Measurements from ENCODE around the gene DYNLL1.

DYNLL1 gene

DNA sequence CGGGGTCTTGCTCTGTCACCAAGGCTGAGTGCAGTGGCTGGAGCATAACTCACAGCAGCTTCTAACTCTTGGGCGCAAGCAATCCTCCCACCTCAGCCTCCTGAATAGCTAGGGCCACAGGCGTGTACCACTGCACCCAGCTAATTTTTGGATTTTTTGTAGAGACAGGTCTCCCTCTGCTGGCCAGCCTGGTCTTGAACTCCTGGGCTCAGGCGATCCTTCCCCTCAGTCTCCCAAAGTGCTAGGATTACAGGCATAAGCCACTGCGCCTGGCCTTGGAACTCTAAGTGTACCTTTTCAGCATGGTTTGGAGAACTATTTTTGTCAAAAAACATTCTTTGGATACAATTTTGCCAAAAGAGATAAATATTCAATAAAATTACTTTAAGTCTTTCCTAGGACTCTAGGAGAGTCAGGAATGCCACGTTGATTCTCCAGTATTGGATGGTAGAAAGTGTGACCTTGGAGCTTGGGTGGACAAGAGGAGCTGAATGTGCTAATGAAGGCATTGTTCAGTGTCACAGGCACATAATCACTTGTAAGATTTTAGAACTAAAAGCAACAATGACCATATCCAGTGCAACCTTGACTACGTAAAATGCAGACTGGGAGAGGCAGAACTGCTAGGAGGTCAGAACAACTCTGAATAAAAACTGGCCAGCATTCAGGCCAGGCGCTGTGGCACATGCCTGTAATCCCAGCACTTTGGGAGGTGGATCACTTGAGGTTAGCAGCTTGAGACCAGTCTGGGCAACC lies 29.2 kb upstream of the DYNLL1 start:
- intact Hi-C loops (cut with DNase I; ENCODE audit: low total_unique reads): no loop called here
- no peak for DNase-seq
- peaks cover 38 to 53% (median 40%) of the 10 kb centered on the region in 3 donors for H3K36me3 ChIP-seq

DNA sequence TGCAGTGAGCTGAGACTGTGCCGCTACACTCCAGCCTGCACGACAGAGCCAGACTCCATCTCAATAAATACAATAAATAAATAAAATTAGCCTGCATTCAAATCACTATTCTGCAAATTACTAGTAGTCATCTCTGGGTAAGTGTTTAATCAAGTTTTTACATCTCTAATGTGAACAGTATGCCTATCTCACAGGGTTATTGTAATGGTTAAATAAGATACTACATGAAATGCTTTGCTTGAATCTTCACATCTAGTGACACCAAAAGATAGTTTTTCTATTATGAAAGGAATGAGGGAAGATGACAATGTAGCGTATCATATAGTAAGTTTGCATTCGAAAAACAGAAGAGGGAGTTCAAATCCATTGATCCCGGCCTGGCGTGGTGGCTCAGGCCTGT lies 28.5 kb upstream of the DYNLL1 start:
- Histone ChIP-seq H3K27ac (no peak overlapping the region), H3K4me1 (peaks cover 0 to 39% (median 19%) of the 10 kb centered on the region in 4 donors), H3K36me3 (peaks cover 31 to 46% (median 33%) of the 10 kb centered on the region in 3 donors), H3K4me3 (no peak overlapping the region), H3K27me3 (no peaks in the 10 kb centered on the region), H3K9me3 (no peaks in the 10 kb centered on the region)
- no peak for DNase-seq
- intact Hi-C loops (cut with DNase I; ENCODE audit: low total_unique reads): no loop called here
- TF ChIP-seq, protein P1, sequence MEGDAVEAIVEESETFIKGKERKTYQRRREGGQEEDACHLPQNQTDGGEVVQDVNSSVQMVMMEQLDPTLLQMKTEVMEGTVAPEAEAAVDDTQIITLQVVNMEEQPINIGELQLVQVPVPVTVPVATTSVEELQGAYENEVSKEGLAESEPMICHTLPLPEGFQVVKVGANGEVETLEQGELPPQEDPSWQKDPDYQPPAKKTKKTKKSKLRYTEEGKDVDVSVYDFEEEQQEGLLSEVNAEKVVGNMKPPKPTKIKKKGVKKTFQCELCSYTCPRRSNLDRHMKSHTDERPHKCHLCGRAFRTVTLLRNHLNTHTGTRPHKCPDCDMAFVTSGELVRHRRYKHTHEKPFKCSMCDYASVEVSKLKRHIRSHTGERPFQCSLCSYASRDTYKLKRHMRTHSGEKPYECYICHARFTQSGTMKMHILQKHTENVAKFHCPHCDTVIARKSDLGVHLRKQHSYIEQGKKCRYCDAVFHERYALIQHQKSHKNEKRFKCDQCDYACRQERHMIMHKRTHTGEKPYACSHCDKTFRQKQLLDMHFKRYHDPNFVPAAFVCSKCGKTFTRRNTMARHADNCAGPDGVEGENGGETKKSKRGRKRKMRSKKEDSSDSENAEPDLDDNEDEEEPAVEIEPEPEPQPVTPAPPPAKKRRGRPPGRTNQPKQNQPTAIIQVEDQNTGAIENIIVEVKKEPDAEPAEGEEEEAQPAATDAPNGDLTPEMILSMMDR (IDR thresholded peaks at IDR 0.05): no peak

More for the DNA sequence above, 29.2 kb upstream of the DYNLL1 start:
- no peaks in the 10 kb centered on the region for H3K9me3 ChIP-seq
- H3K4me1 ChIP-seq: peaks cover 0 to 39% (median 19%) of the 10 kb centered on the region in 4 donors
- TF ChIP-seq, protein P1 (IDR thresholded peaks at IDR 0.05): peak; percentile 21 to 42
- no peaks in the 10 kb centered on the region for H3K27me3 ChIP-seq
- no peak overlapping the region for H3K4me3 ChIP-seq
- H3K27ac ChIP-seq: no peak overlapping the region

DNA sequence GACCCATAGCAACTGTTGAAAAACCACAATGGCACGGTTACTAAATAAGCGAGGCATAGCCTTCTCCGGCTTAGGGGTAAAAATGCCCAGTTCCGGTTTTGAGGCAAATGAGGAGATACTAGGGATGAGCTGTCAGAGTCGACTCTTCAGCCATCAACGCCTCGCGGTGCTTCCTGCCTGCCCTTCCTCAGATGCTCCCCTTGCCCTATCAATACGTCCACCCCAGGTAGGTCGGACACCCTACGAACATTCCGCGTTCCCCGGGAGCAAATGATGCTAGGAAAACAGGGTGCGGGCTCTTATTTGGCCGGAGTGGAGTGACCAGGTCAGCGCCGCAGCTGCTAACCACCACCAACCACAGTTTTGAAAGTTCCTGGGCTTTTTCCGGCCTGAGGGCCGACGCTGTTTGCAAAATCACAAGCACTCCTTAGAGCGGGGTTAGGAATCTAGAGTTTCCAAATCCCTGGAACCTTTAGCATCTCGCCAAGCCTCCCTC lies 27.5 kb upstream of the DYNLL1 start:
- peaks cover 0 to 39% (median 19%) of the 10 kb centered on the region in 4 donors for H3K4me1 ChIP-seq
- peaks cover 22 to 37% (median 24%) of the 10 kb centered on the region in 3 donors for H3K36me3 ChIP-seq
- no peaks in the 10 kb centered on the region for H3K9me3 ChIP-seq
- intact Hi-C loops (cut with DNase I; ENCODE audit: low total_unique reads): no loop called here
- peak; percentile 31 to 69 for DNase-seq
- H3K27me3 ChIP-seq: no peaks in the 10 kb centered on the region
- TF ChIP-seq, protein P1 (IDR thresholded peaks at IDR 0.05): no peak
- H3K27ac ChIP-seq: peak overlapping the region; percentile 93 to 94
- H3K4me3 ChIP-seq: peak overlapping the region; percentile 95 to 98

DNA sequence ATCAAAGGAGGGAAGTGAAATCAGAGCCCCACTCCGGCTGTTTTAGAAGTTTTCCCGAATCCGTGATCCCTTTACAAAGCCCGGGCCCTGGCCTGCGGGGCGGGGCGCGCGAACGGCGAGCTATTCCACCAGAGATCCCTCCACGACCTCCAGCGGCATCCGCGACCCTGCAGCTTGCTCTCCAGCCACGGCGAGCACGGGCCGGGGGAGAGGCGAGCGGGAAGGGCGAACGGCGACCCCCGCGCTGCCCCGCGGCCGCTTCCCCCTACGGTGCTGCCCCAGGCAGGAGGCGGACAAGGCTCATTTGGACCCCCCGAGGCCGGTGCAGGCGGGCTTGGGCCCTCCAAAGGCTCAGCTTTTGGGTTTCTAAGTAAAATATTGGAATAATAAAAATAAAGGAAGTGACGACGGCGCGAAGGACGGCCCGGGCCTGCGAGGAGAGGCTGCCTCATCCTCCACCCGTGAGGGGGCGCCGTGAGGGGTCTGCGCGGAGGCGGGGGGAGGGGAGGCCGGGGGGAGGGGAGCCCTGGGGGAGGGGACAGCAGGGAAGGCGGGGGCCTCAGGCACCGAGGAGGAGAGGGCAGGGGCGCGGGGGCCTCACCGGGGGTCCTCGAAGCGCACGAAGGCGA lies 27.0 kb upstream of the DYNLL1 start:
- Histone ChIP-seq H3K4me1 (peaks cover 0 to 43% (median 19%) of the 10 kb centered on the region in 4 donors), H3K27ac (peak overlapping the region; percentile 93 to 94), H3K4me3 (peak overlapping the region; percentile 95 to 98), H3K36me3 (peaks cover 16 to 31% (median 18%) of the 10 kb centered on the region in 3 donors), H3K9me3 (no peaks in the 10 kb centered on the region), H3K27me3 (no peaks in the 10 kb centered on the region)
- TF ChIP-seq, protein P1 (IDR thresholded peaks at IDR 0.05): no peak
- peak; percentile 28 to 73 for DNase-seq
- intact Hi-C loops (cut with DNase I; ENCODE audit: low total_unique reads): no loop called here

DNA sequence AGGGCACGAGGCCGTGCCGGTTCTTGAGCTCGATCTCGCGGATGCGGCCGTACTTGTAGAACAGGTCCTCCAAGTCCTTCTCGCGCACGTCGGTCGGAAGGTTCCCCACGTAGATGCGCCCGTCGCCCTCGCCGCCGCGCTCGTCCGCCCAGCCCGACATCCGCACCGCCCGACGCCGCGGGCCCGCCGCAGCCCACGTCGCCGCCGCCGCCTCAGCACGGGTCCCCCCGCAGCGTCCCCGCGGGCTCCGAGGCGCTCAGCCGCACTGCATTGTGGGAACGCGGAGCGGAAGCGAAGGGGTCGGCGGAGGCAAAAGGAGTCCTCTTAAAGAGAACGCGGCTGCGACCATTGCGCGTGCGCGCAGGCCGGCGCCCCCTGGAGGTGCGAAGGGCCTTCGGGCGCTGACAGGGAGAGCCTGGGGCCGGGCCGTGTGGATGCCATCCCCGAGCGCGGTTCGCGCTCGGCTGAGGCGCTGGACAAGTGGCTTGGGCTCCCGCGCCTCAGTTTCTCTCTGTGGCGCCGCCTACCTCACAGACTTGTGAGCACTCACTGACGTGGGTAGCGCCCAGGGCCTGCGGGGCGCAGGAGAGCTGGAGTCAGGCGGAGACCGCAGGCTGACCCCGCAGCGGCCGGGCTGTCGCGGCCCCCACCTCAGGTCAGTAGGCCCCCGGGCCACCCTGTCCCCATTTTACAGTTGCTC lies 26.3 kb upstream of the DYNLL1 start, which contains the start of gene SRSF9:
TSS of gene SRSF9 (minus strand) at position 299 of the 700 bp plus-strand sequence. CDS start at position 160, 139 bp downstream.
- Histone ChIP-seq H3K27me3 (no peaks in the 10 kb centered on the region), H3K36me3 (peaks cover 10 to 25% (median 11%) of the 10 kb centered on the region in 3 donors), H3K4me1 (peaks cover 0 to 49% (median 19%) of the 10 kb centered on the region in 4 donors), H3K4me3 (peak within 1 kb of the TSS; percentile 95 to 98), H3K9me3 (no peaks in the 10 kb centered on the region), H3K27ac (peak within 1 kb of the TSS; percentile 93 to 94)
- DNase-seq: peak; percentile 94 to 97
- TF ChIP-seq, protein P1 (IDR thresholded peaks at IDR 0.05): peak; percentile 88 to 94
- intact Hi-C loops (cut with DNase I; ENCODE audit: low total_unique reads): no loop called here

Data from tibial artery (tissue), 4 donors.